ENCODE measurements around the gene NOL9.
"Not testable (repeated sequence)": the region's sequence is repeated elsewhere in the genome, so short reads cannot be mapped to it uniquely, and the experiment has no call there.

DNA sequence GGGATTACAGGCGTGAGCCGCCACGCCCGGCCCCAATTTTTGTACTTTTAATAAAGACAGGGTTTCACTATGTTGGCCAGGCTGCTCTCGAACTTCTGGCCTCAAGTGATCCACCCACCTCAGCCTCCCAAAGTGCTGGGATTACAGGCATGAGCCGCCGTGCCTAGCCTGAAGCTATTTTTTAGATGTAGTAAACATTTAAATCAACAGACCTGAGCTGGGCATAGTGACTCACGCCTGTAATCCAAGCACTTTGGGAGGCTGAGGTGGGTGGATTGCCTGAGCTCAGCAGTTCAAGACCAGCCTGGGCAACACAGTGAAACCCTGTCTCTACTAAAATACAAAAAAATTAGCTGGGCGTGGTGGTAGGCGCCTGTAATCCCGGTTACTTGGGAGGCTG is 4.8 kb upstream of the NOL9 start:
- TF ChIP-seq, protein P1, sequence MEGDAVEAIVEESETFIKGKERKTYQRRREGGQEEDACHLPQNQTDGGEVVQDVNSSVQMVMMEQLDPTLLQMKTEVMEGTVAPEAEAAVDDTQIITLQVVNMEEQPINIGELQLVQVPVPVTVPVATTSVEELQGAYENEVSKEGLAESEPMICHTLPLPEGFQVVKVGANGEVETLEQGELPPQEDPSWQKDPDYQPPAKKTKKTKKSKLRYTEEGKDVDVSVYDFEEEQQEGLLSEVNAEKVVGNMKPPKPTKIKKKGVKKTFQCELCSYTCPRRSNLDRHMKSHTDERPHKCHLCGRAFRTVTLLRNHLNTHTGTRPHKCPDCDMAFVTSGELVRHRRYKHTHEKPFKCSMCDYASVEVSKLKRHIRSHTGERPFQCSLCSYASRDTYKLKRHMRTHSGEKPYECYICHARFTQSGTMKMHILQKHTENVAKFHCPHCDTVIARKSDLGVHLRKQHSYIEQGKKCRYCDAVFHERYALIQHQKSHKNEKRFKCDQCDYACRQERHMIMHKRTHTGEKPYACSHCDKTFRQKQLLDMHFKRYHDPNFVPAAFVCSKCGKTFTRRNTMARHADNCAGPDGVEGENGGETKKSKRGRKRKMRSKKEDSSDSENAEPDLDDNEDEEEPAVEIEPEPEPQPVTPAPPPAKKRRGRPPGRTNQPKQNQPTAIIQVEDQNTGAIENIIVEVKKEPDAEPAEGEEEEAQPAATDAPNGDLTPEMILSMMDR (IDR thresholded peaks at IDR 0.05; ENCODE audit: low read length): not testable (repeated sequence)
- not testable (repeated sequence) for TF ChIP-seq EZH2 (IDR thresholded peaks at IDR 0.05; ENCODE audit: borderline replicate concordance, low read length)

Data from OCI-LY1 (cell line).